Chondrocyte (in vitro differentiated cells): ENCODE results near the gene MSI1. TPM values are rescaled to one million over a fixed set of nuclear protein-coding genes. Genes with fewer than 3 reads are reported as not detected.

Source experiments
- DNase-seq: peaks from one replicate; pipeline ENCODE4 v3.0.0; 2021; ENCODE audit warnings: mixed read lengths, low spot score
- H3K27ac Mint-ChIP-seq: one replicate; pipeline ENCODE4 v1.8.0; 2021; ENCODE audit warnings: mild to moderate bottlenecking, moderate library complexity, mixed read lengths; ENCODE audit not compliant: unreplicated experiment
- H3K27me3 Mint-ChIP-seq: 2 replicates; pipeline ENCODE4 v1.8.0; 2021; ENCODE audit warnings: low read depth, mixed read lengths
- H3K36me3 Mint-ChIP-seq: 2 replicates; pipeline ENCODE4 v1.8.0; 2021; ENCODE audit warnings: low read depth, mixed read lengths
- H3K4me1 Mint-ChIP-seq: 2 replicates; pipeline ENCODE4 v1.8.0; 2021; ENCODE audit warnings: low read depth, mild to moderate bottlenecking, mixed read lengths
- H3K4me3 Mint-ChIP-seq: one replicate; pipeline ENCODE4 v1.8.0; 2021; ENCODE audit warnings: mild to moderate bottlenecking, moderate library complexity, mixed read lengths; ENCODE audit not compliant: unreplicated experiment
- H3K9me3 Mint-ChIP-seq: 2 replicates; pipeline ENCODE4 v1.8.0; 2021; ENCODE audit warnings: low read depth, mixed read lengths
- total RNA-seq: library from RNA; stranded (reverse); gene quantifications from 3 replicates; pipeline ENCODE4 v1.2.1, GENCODE V29; 2021
- TF ChIP-seq, protein P1 (sequence below): fragments of 200-600 bp; sonication (generic); IDR thresholded peaks from 2 replicates; pipeline ENCODE4 v1.5.0; 2021; ENCODE audit warnings: antibody characterized with exemption, mild to moderate bottlenecking, moderate library complexity

Gene MSI1
- total RNA-seq, 1 donor from 2014 or later = 2.5 TPM

DNA sequence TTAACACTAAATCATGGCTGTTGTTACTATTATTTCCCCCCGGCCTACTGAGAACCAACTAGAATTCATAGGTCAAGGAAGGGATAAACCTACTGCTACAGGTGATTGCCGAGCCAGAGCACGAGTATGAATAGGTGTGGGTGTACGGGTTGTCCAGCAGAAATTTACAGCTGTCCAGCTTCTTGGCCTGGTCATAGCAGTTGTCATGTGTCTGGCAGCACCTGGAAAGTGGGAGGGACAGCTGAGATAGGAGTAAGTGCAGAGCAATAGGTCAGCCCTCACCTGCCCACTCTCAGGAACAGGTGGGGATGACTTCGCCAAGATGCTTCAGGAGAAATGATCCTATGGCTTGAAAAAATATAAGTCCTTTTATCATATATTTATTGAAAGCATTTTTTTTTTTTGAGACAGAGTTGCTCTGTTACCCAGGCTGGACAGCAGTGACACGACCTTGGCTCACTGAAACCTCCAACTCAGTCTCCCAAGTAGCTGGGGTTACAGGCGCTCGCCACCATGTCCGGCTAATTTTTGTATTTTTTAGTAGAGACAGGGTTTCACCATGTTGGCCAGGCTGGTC, 44.0 kb downstream of the MSI1 start:
- Mint-ChIP-seq H3K36me3 (no peaks in the 10 kb centered on the region), H3K27ac (no peak overlapping the region), H3K4me3 (peak overlapping the region; percentile 96), H3K9me3 (no peaks in the 10 kb centered on the region), H3K27me3 (peaks cover 3% of the 10 kb centered on the region), H3K4me1 (peaks cover 5% of the 10 kb centered on the region)
- TF ChIP-seq, protein P1, sequence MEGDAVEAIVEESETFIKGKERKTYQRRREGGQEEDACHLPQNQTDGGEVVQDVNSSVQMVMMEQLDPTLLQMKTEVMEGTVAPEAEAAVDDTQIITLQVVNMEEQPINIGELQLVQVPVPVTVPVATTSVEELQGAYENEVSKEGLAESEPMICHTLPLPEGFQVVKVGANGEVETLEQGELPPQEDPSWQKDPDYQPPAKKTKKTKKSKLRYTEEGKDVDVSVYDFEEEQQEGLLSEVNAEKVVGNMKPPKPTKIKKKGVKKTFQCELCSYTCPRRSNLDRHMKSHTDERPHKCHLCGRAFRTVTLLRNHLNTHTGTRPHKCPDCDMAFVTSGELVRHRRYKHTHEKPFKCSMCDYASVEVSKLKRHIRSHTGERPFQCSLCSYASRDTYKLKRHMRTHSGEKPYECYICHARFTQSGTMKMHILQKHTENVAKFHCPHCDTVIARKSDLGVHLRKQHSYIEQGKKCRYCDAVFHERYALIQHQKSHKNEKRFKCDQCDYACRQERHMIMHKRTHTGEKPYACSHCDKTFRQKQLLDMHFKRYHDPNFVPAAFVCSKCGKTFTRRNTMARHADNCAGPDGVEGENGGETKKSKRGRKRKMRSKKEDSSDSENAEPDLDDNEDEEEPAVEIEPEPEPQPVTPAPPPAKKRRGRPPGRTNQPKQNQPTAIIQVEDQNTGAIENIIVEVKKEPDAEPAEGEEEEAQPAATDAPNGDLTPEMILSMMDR = no peak
- no peak for DNase-seq

DNA sequence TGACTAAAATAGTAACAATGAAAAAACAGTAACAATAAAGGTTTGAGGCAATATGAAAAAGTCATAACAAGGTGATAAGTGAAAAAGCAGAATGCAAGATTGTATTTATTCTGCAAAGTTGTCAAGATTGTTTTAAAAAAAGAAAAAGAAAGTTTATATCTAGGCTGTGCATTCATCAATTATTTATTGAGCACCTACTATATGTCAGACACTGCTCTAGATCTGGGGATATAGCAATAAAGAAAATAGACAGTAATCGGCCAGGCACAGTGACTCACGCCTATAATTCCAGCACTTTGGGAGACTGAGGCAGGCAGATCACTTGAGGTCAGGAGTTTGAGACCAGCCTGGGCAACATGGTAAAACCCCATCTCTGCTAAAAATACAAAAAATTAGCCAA, 45.2 kb downstream of the MSI1 start:
- Mint-ChIP-seq H3K4me1 (peaks cover 5% of the 10 kb centered on the region), H3K36me3 (no peaks in the 10 kb centered on the region), H3K27me3 (peaks cover 3% of the 10 kb centered on the region), H3K27ac (no peak overlapping the region), H3K4me3 (no peak overlapping the region), H3K9me3 (no peaks in the 10 kb centered on the region)
- DNase-seq = no peak
- TF ChIP-seq, protein P1 = no peak

DNA sequence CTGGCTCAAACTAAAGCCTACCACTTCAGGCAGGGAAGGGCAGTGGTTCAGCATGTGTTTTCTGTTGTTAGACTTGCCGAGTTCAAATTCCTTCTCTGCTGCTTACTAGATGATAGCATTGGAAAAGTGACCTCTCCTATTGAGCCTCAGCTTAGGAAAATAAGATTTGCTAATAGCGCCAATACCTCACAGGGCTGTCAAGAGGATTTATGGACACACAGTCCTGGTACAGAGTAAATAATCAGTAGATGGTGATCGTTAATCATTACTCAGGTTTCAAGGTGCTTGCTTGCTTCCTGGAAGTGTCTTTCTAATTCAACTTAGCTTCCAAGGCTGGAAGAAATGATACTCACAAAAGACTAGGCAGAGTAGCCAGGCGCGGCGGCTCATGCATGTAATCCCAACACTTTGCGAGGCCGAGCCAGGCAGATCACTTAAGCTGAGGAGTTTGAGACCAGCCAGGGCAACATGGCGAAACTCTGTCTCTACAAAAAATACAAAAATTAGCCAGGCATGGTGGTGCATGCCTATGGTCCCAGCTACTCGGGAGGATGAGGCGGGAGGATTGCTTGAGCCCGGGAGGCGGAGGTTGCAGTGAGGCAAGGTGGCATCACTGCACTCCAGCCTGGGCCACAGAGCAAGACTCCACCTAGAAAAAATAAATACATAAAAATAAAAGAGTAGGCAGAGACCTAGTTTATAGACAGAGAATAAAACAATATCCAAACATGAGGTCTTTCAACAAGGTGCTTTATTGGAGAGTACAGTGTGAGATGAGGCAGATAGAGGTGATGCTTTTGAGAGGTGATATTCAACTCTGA, 47.4 kb downstream of the MSI1 start:
- Mint-ChIP-seq H3K4me3 (no peak overlapping the region), H3K27ac (no peak overlapping the region), H3K4me1 (peaks cover 17% of the 10 kb centered on the region), H3K27me3 (peaks cover 3% of the 10 kb centered on the region), H3K9me3 (no peaks in the 10 kb centered on the region), H3K36me3 (no peaks in the 10 kb centered on the region)
- TF ChIP-seq, protein P1 = no peak
- peak; percentile 41 for DNase-seq

DNA sequence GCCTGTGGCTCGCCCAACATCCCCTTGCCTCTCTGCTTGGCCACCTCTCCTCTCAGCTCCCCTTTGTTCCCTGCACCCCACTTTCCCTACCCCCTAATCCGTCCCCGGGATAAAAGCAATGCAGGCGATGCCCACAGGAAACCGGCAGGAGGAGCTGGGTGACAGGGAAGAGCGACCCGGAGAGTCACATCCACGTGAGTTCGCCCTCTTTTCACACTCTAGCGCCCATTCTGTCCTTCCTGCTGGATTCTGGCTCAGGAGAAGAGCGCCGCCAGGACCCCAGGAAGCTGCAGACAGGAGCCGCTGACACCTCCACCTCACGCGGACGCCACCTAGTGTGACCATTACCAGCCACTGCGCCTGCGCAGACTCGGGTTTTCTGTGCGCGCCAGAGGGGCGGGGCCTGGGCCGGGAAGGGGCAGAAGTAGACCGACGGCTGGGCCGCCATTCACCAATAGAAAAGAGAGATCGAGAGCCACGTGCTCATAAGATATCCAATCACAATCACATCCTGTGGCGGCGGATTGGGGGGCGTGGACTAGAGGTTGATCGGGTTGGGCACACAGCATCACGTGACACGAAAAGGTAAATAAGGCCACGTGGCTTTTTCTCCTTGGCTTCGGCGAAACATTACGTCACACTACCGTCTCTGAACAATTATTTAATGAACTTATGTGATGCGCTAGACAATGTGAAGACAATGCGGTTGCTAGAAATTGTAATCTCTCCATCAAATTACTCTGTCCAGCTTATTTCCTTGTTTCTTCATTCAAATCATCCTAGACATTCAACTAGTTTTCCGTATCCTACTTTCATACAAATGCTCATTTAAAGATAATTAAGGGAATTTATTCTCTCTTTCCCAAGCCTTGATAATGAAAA, 51.5 kb downstream of the MSI1 start:
- TF ChIP-seq, protein P1 = peak; percentile 88
- peak; percentile 99 for DNase-seq
- no peaks in the 10 kb centered on the region for H3K9me3 Mint-ChIP-seq
- H3K4me3 Mint-ChIP-seq = peak overlapping the region; percentile 88
- H3K27me3 Mint-ChIP-seq = peaks cover 3% of the 10 kb centered on the region
- peak overlapping the region; percentile 99 for H3K27ac Mint-ChIP-seq
- peaks cover 13% of the 10 kb centered on the region for H3K4me1 Mint-ChIP-seq
- H3K36me3 Mint-ChIP-seq = no peaks in the 10 kb centered on the region

- DNase-seq = no peak
- no peaks in the 10 kb centered on the region for H3K36me3 Mint-ChIP-seq
- H3K27ac Mint-ChIP-seq = peak overlapping the region; percentile 99
- no peaks in the 10 kb centered on the region for H3K27me3 Mint-ChIP-seq
- no peaks in the 10 kb centered on the region for H3K9me3 Mint-ChIP-seq
- peaks cover 13% of the 10 kb centered on the region for H3K4me1 Mint-ChIP-seq
- peak overlapping the region; percentile 88 for H3K4me3 Mint-ChIP-seq
- TF ChIP-seq, protein P1 = no peak
Observed at GRCh38 chr12:120316798-120317223, 52.2 kb downstream of the MSI1 start.
